ENCODE results near the gene SHKBP1. TPM values are rescaled to one million over a fixed set of nuclear protein-coding genes. Genes with fewer than 3 reads are reported as not detected.

The SHKBP1 gene
- total and polyA plus RNA-seq, 2 of the 13 experiments (the other 11 are each of a cell fraction or from before 2014, with no cell fraction given), result 16.2 to 17.4 TPM

GRCh38 chr19:40607311-40608239, 30.9 kb downstream of the SHKBP1 start (continued):
- TF ChIP-seq FOXO4 (CRISPR knock-in tag; conservative IDR thresholded peaks at IDR 0.05) (0 out of 2 replicates have a peak, but pooled peaks have one; percentile 30), SALL1 (CRISPR knock-in tag; IDR thresholded peaks at IDR 0.05) (peak; percentile 84), HES4 (CRISPR knock-in tag; IDR thresholded peaks at IDR 0.05; ENCODE audit: borderline replicate concordance) (no peak), KLF11 (CRISPR knock-in tag; IDR thresholded peaks at IDR 0.05) (0 out of 2 replicates have a peak, but pooled peaks have one; percentile 42), ZNF850 (CRISPR knock-in tag; conservative IDR thresholded peaks at IDR 0.05) (no peak), NFYC (CRISPR knock-in tag; IDR thresholded peaks at IDR 0.05) (no peak), ZBTB46 (CRISPR knock-in tag; IDR thresholded peaks at IDR 0.05; ENCODE audit: borderline replicate concordance) (no peak), MAX (IDR thresholded peaks at IDR 0.05) (peak; percentile 97), KLF6 (CRISPR knock-in tag; IDR thresholded peaks at IDR 0.05) (peak; percentile 67; the same call in 1 of the 2 replicates), ZBTB7A (CRISPR knock-in tag; IDR thresholded peaks at IDR 0.05) (no peak), ZNF775 (CRISPR knock-in tag; IDR thresholded peaks at IDR 0.05; ENCODE audit: borderline replicate concordance) (no peak), ZNF296 (CRISPR knock-in tag; conservative IDR thresholded peaks at IDR 0.05) (no peak), NRL (CRISPR knock-in tag; IDR thresholded peaks at IDR 0.05; ENCODE audit: borderline replicate concordance) (0 out of 2 replicates have a peak, but pooled peaks have one; percentile 20), ZFP36 (IDR thresholded peaks at IDR 0.05; ENCODE audit: borderline replicate concordance, low read depth, low read length, partially characterized antibody) (no peak), KMT2A (CRISPR knock-in tag; IDR thresholded peaks at IDR 0.05) (no peak), ZNF430 (CRISPR knock-in tag; IDR thresholded peaks at IDR 0.05) (peak; percentile 59; the same call in 1 of the 2 replicates), MLX (CRISPR knock-in tag; IDR thresholded peaks at IDR 0.05) (peak; percentile 41; the same call in 1 of the 2 replicates), KDM5A (IDR thresholded peaks at IDR 0.05; ENCODE audit: borderline replicate concordance, low read length) (no peak), CREB1 (IDR thresholded peaks at IDR 0.05) (no peak), CREB1 (CRISPR knock-in tag; IDR thresholded peaks at IDR 0.05) (no peak), ZBTB33 (CRISPR knock-in tag; IDR thresholded peaks at IDR 0.05) (peak; percentile 71; the same call in 1 of the 2 replicates), DBP (CRISPR knock-in tag; IDR thresholded peaks at IDR 0.05; ENCODE audit: not compliant biosample characterization) (no peak), ZNF253 (CRISPR knock-in tag; IDR thresholded peaks at IDR 0.05; ENCODE audit: borderline replicate concordance) (peak; percentile 34; the same call in 1 of the 2 replicates)
